Measurements from ENCODE around the gene CA11.

- TF ChIP-seq FOSL2 (IDR thresholded peaks at IDR 0.05; ENCODE audit: borderline replicate concordance, low read depth) (no peak), SIN3A (IDR thresholded peaks at IDR 0.05; ENCODE audit: borderline replicate concordance, low read depth, low read length) (no peak), REST (IDR thresholded peaks at IDR 0.05; ENCODE audit: low read depth, low read length) (no peak), MXI1 (IDR thresholded peaks at IDR 0.05; ENCODE audit: low read depth, low read length) (no peak), POLR2AphosphoS5 (IDR thresholded peaks at IDR 0.05; ENCODE audit: low read depth, low read length) (no peak), MAX (IDR thresholded peaks at IDR 0.05; ENCODE audit: low read depth) (no peak), YY1 (IDR thresholded peaks at IDR 0.05; ENCODE audit: low read depth) (peak; percentile 29; the same call in 1 of the 2 replicates), EZH2phosphoT487 (IDR thresholded peaks at IDR 0.05; ENCODE audit: borderline replicate concordance, low read depth) (no peak), TEAD4 (IDR thresholded peaks at IDR 0.05; ENCODE audit: borderline replicate concordance, insufficient read depth) (no peak), TAF1 (IDR thresholded peaks at IDR 0.05; ENCODE audit: borderline replicate concordance, low read depth, low read length) (0 out of 2 replicates have a peak, but pooled peaks have one; percentile 27), NFIC (IDR thresholded peaks at IDR 0.05; ENCODE audit: borderline replicate concordance) (no peak)
- TF ChIP-seq, protein P1, sequence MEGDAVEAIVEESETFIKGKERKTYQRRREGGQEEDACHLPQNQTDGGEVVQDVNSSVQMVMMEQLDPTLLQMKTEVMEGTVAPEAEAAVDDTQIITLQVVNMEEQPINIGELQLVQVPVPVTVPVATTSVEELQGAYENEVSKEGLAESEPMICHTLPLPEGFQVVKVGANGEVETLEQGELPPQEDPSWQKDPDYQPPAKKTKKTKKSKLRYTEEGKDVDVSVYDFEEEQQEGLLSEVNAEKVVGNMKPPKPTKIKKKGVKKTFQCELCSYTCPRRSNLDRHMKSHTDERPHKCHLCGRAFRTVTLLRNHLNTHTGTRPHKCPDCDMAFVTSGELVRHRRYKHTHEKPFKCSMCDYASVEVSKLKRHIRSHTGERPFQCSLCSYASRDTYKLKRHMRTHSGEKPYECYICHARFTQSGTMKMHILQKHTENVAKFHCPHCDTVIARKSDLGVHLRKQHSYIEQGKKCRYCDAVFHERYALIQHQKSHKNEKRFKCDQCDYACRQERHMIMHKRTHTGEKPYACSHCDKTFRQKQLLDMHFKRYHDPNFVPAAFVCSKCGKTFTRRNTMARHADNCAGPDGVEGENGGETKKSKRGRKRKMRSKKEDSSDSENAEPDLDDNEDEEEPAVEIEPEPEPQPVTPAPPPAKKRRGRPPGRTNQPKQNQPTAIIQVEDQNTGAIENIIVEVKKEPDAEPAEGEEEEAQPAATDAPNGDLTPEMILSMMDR (IDR thresholded peaks at IDR 0.05): peak; percentile 25; the same call in 1 of the 2 replicates
These were observed 9.0 kb downstream of the CA11 start, which contains the start of gene DBP for GRCh38 chr19:48636859-48637448.

Measured in SK-N-SH (cell line).